Keratinocyte (primary cell): ENCODE results near the gene RBBP9. TPM values are rescaled to one million over a fixed set of nuclear protein-coding genes. Genes with fewer than 3 reads are reported as not detected.
A peak's percentile ranks its signal among the peaks of the same experiment; 100 is the strongest.

ENCODE experiments used
- DNase-seq: peaks from one replicate; pipeline ENCODE4 v3.0.0-alpha.2; 2011; ENCODE audit warnings: low read depth, missing footprints, low spot score
- FAIRE-seq: peaks from 2 replicates; lab custom pipeline; 2011; peaks lifted over from hg19 to GRCh38; lab: Jason Lieb, UNC
- H2AFZ ChIP-seq: 2 replicates; pipeline ENCODE4 v1.6.0; 2012; ENCODE audit warnings: low read length, control low read depth, inconsistent platforms; ENCODE audit not compliant: control insufficient read depth
- H3K27ac ChIP-seq: 2 replicates; pipeline ENCODE4 v1.5.1; 2011; ENCODE audit warnings: low read length; ENCODE audit not compliant: control insufficient read depth, insufficient read depth
- H3K27me3 ChIP-seq: 3 replicates; pipeline ENCODE4 v1.6.0; 2011; ENCODE audit warnings: low read length; ENCODE audit not compliant: control insufficient read depth, insufficient read depth; ENCODE audit errors: extremely low read depth
- H3K36me3 ChIP-seq, 2 experiments: 2 replicates in 1 of 2; 3 replicates in 1 of 2; pipeline ENCODE4 v1.5.1; 2011; ENCODE audit warnings: low read length in 2 of 2, mild to moderate bottlenecking in 1 of 2; ENCODE audit not compliant: control insufficient read depth in 2 of 2, insufficient read depth in 2 of 2; ENCODE audit errors: extremely low read depth in 1 of 2
- H3K4me1 ChIP-seq: 3 replicates; pipeline ENCODE4 v1.5.1; 2011; ENCODE audit warnings: low read length; ENCODE audit not compliant: control insufficient read depth, insufficient read depth; ENCODE audit errors: extremely low read depth
- H3K4me2 ChIP-seq: 3 replicates; pipeline ENCODE4 v1.6.0; 2011; ENCODE audit warnings: low read depth, low read length; ENCODE audit not compliant: control insufficient read depth, insufficient read depth; ENCODE audit errors: extremely low read depth
- H3K4me3 ChIP-seq, 3 experiments: fragments of 200-600 bp in 1 of 3; sonication (generic) in 1 of 3; 2 replicates in 2 of 3; 3 replicates in 1 of 3; pipeline ENCODE4 v1.5.1; 2011 to 2016; ENCODE audit warnings: low read length in 3 of 3, mild to moderate bottlenecking in 3 of 3, control low read depth in 2 of 3, inconsistent platforms in 1 of 3, low read depth in 1 of 3, mixed read lengths in 1 of 3, mixed run types in 1 of 3, moderate library complexity in 1 of 3; ENCODE audit not compliant: control insufficient read depth in 2 of 3, insufficient read depth in 2 of 3; ENCODE audit errors: extremely low read depth in 1 of 3
- H3K79me2 ChIP-seq: 2 replicates; pipeline ENCODE4 v1.6.0; 2012; ENCODE audit warnings: low read length; ENCODE audit not compliant: control insufficient read depth, insufficient read depth
- H3K9ac ChIP-seq: 3 replicates; pipeline ENCODE4 v1.6.0; 2011; ENCODE audit warnings: low read length; ENCODE audit not compliant: control insufficient read depth, insufficient read depth; ENCODE audit errors: extremely low read depth
- H3K9me1 ChIP-seq: 3 replicates; pipeline ENCODE4 v1.6.0; 2011; ENCODE audit warnings: low read length; ENCODE audit not compliant: control insufficient read depth, insufficient read depth; ENCODE audit errors: extremely low read depth
- H3K9me3 ChIP-seq: 2 replicates; pipeline ENCODE4 v1.5.1; 2012; ENCODE audit warnings: low read depth, low read length; ENCODE audit not compliant: control insufficient read depth
- H4K20me1 ChIP-seq: 3 replicates; pipeline ENCODE4 v1.6.0; 2011; ENCODE audit warnings: low read length; ENCODE audit not compliant: control insufficient read depth, insufficient read depth; ENCODE audit errors: extremely low read depth
- CTCF ChIP-seq, 3 experiments: IDR thresholded peaks in 1 of 3; conservative IDR thresholded peaks in 1 of 3; optimal IDR thresholded peaks in 1 of 3; 2 replicates in 2 of 3; 3 replicates in 1 of 3; pipeline versions ENCODE3 to v1.5.1; 2011; ENCODE audit warnings: low read length in 3 of 3, mild to moderate bottlenecking in 3 of 3, moderate library complexity in 2 of 3, control low read depth in 1 of 3, inconsistent platforms in 1 of 3; ENCODE audit not compliant: insufficient read depth in 2 of 3; ENCODE audit errors: extremely low read depth in 1 of 3
- EZH2 ChIP-seq: IDR thresholded peaks from one replicate; pipeline ENCODE4 v1.6.1; 2012; ENCODE audit warnings: inconsistent platforms, mild to moderate bottlenecking, low read length, moderate library complexity
- dilution Hi-C: fragments of 300-500 bp; cut with MboI; formaldehyde crosslinking; loops from one replicate; pipeline ENCODE4 v1.7.0; 2020; ENCODE audit warnings: low sequenced_read_pairs; ENCODE audit not compliant: extremely low pct_ligation_motif_present
- polyA plus RNA-seq, 5 experiments: library from polyadenylated mRNA; depleted of rRNA in 3 of 5; stranded (reverse) in 3 of 5; stranded (forward) in 1 of 5; unstranded in 1 of 5; fragments of >200 nt; gene quantifications; 1 replicate in 1 of 5; 2 replicates in 3 of 5; 3 replicates in 1 of 5; pipeline versions ENCODE4 v1.2.1 to v1.2.3, GENCODE V29; 2011 to 2012; ENCODE audit warnings: missing spikeins in 2 of 5, low read depth in 1 of 5, low replicate concordance in 1 of 5

RBBP9 gene
- polyA plus RNA-seq, 1 donor (not counting 4 experiments of a cell fraction or from before 2014, with no cell fraction given), result 17.9 TPM

DNA sequence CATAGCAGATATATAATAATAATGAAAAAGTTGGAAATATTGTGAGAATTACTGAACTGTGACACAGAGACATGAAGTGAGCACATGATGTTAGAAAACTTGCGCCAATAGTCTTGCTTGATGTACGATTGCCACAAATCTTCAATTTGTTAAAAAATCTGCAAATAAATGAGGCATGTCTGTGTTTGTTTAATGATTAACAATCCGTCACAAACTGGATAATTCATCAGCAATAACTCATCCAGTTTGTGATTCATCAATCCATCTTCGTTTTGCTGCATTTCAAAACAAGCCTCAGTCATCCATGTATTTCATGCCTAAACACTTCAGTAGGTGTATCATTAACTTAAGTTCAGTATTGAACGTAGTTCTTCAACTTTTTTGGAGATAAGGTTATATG is 44.7 kb upstream of the RBBP9 start:
- peak overlapping the region; percentile 39 for H3K27ac ChIP-seq
- DNase-seq (no peak), FAIRE-seq (peak; percentile 13)
- no peak overlapping the region for H2AFZ ChIP-seq
- H3K4me3 ChIP-seq, result no peak overlapping the region
- no peaks in the 10 kb centered on the region for H4K20me1 ChIP-seq
- no peaks in the 10 kb centered on the region for H3K9me1 ChIP-seq
- no peaks in the 10 kb centered on the region for H3K27me3 ChIP-seq
- H3K9me3 ChIP-seq, result no peaks in the 10 kb centered on the region
- H3K36me3 ChIP-seq, result peaks cover 13 to 35% of the 10 kb centered on the region in 2 experiments
- H3K79me2 ChIP-seq, result no peaks in the 10 kb centered on the region
- H3K4me1 ChIP-seq, result peaks cover 13% of the 10 kb centered on the region
- no peak overlapping the region for H3K9ac ChIP-seq
- no peak for TF ChIP-seq EZH2
- TF ChIP-seq CTCF (optimal IDR thresholded peaks at IDR 0.05 in 1 of 3, IDR thresholded peaks at IDR 0.05 in 1 of 3, conservative IDR thresholded peaks at IDR 0.05 in 1 of 3; ENCODE audit: extremely low read depth in 1 of 3, insufficient read depth in 2 of 3, low read length in 3 of 3), result no peak
- no peak overlapping the region for H3K4me2 ChIP-seq
- dilution Hi-C loops, result no loop called here

- no peak overlapping the region for H3K27ac ChIP-seq
- H3K9me1 ChIP-seq, result no peaks in the 10 kb centered on the region
- H3K4me2 ChIP-seq, result no peak overlapping the region
- H2AFZ ChIP-seq, result no peak overlapping the region
- H3K79me2 ChIP-seq, result no peaks in the 10 kb centered on the region
- no peak overlapping the region for H3K4me3 ChIP-seq
- dilution Hi-C loops, result no loop called here
- FAIRE-seq, result no peak
- H3K9me3 ChIP-seq, result no peaks in the 10 kb centered on the region
- TF ChIP-seq EZH2 (no peak), CTCF (optimal IDR thresholded peaks at IDR 0.05 in 1 of 3, IDR thresholded peaks at IDR 0.05 in 1 of 3, conservative IDR thresholded peaks at IDR 0.05 in 1 of 3; ENCODE audit: extremely low read depth in 1 of 3, insufficient read depth in 2 of 3, low read length in 3 of 3) (no peak)
- no peak overlapping the region for H3K9ac ChIP-seq
- no peaks in the 10 kb centered on the region for H3K27me3 ChIP-seq
- H3K36me3 ChIP-seq, result peaks cover 13 to 35% of the 10 kb centered on the region in 2 experiments
- no peak for DNase-seq
- H4K20me1 ChIP-seq, result no peaks in the 10 kb centered on the region
- peaks cover 13% of the 10 kb centered on the region for H3K4me1 ChIP-seq
Measured at GRCh38 chr20:18537651-18538050, 40.6 kb upstream of the RBBP9 start.
